ENCODE data around the gene TMOD4. TPM values are rescaled to one million over a fixed set of nuclear protein-coding genes. Genes with fewer than 3 reads are reported as not detected.

The TMOD4 gene
- total and polyA plus RNA-seq, 10 of the 15 experiments (the other 5 are each of a cell fraction or from before 2014, with no cell fraction given) = 0.30 to 1.2 (median 0.50) TPM; not detected in 1

- no peak overlapping the region for H2AFZ ChIP-seq (ENCODE audit: control insufficient read depth, low read depth, low read length)
- H3K9ac ChIP-seq (ENCODE audit: control insufficient read depth, insufficient read depth, low read length) = no peak overlapping the region
- DNase-seq (ENCODE audit: low read depth, low spot score) (no peak), FAIRE-seq (no peak), ATAC-seq (no peak)
- H3K27me3 ChIP-seq (replicated peaks in 1 of 2; ENCODE audit: control insufficient read depth in 2 of 2, insufficient read depth in 2 of 2, low read length in 1 of 2) = no peaks in the 10 kb centered on the region
- H3K79me2 ChIP-seq (ENCODE audit: control insufficient read depth, insufficient read depth, low read length) = peaks cover 38% of the 10 kb centered on the region
- no peak overlapping the region for H3K27ac ChIP-seq (ENCODE audit: control insufficient read depth, insufficient read depth)
- in situ Hi-C loops (cut with MboI) (no loop called here), intact Hi-C loops (cut with micrococcal nuclease; ENCODE audit: unreplicated experiment) (no loop called here)
- no peaks in the 10 kb centered on the region for H3K9me3 ChIP-seq (replicated peaks; ENCODE audit: control insufficient read depth, insufficient read depth, low read length)
- H4K20me1 ChIP-seq (ENCODE audit: control insufficient read depth, insufficient read depth) = no peaks in the 10 kb centered on the region; the same call in 1 of the 2 replicates
- ChIA-PET SMC1A (ENCODE audit: uncharacterized antibody, unreplicated experiment) (interaction anchor here (2.0 kb wide), 1 partner anchor 111 kb away, joined by 6 read pairs; no protein-coding TSS in a partner anchor), CTCF (interaction anchor here (1.7 kb wide), 1 partner anchor 54 kb away, joined by 5 read pairs; the partner anchor contains the start of gene TNFAIP8L2), POLR2A (interaction anchor here (1.0 kb wide), 1 partner anchor 14 kb away, joined by 3 read pairs; no protein-coding TSS in a partner anchor), RAD21 (ENCODE audit: unreplicated experiment) (no interaction called here)
- WGBS (ENCODE audit: insufficient coverage, insufficient replicate concordance, low lambda C conversion rate, missing lambda C conversion rate) = 100% methylated on average over 1 of the region's 1 CpG
- peaks cover 1 to 9% of the 10 kb centered on the region in 2 experiments for H3K36me3 ChIP-seq (ENCODE audit: control insufficient read depth in 2 of 2, insufficient read depth in 2 of 2, low read length in 1 of 2)
- no peaks in the 10 kb centered on the region for H3K4me1 ChIP-seq (ENCODE audit: control insufficient read depth, insufficient read depth, low read length)
- no peak overlapping the region for H3K4me2 ChIP-seq (ENCODE audit: control insufficient read depth, insufficient read depth)
- BruUV-seq (replicated peaks) = no TSS peak
- H3K4me3 ChIP-seq = no peak overlapping the region
- TF ChIP-seq, protein P1, sequence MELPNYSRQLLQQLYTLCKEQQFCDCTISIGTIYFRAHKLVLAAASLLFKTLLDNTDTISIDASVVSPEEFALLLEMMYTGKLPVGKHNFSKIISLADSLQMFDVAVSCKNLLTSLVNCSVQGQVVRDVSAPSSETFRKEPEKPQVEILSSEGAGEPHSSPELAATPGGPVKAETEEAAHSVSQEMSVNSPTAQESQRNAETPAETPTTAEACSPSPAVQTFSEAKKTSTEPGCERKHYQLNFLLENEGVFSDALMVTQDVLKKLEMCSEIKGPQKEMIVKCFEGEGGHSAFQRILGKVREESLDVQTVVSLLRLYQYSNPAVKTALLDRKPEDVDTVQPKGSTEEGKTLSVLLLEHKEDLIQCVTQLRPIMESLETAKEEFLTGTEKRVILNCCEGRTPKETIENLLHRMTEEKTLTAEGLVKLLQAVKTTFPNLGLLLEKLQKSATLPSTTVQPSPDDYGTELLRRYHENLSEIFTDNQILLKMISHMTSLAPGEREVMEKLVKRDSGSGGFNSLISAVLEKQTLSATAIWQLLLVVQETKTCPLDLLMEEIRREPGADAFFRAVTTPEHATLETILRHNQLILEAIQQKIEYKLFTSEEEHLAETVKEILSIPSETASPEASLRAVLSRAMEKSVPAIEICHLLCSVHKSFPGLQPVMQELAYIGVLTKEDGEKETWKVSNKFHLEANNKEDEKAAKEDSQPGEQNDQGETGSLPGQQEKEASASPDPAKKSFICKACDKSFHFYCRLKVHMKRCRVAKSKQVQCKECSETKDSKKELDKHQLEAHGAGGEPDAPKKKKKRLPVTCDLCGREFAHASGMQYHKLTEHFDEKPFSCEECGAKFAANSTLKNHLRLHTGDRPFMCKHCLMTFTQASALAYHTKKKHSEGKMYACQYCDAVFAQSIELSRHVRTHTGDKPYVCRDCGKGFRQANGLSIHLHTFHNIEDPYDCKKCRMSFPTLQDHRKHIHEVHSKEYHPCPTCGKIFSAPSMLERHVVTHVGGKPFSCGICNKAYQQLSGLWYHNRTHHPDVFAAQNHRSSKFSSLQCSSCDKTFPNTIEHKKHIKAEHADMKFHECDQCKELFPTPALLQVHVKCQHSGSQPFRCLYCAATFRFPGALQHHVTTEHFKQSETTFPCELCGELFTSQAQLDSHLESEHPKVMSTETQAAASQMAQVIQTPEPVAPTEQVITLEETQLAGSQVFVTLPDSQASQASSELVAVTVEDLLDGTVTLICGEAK (IDR thresholded peaks at IDR 0.05; ENCODE audit: borderline replicate concordance) = no peak
- TF ChIP-seq, protein P2, sequence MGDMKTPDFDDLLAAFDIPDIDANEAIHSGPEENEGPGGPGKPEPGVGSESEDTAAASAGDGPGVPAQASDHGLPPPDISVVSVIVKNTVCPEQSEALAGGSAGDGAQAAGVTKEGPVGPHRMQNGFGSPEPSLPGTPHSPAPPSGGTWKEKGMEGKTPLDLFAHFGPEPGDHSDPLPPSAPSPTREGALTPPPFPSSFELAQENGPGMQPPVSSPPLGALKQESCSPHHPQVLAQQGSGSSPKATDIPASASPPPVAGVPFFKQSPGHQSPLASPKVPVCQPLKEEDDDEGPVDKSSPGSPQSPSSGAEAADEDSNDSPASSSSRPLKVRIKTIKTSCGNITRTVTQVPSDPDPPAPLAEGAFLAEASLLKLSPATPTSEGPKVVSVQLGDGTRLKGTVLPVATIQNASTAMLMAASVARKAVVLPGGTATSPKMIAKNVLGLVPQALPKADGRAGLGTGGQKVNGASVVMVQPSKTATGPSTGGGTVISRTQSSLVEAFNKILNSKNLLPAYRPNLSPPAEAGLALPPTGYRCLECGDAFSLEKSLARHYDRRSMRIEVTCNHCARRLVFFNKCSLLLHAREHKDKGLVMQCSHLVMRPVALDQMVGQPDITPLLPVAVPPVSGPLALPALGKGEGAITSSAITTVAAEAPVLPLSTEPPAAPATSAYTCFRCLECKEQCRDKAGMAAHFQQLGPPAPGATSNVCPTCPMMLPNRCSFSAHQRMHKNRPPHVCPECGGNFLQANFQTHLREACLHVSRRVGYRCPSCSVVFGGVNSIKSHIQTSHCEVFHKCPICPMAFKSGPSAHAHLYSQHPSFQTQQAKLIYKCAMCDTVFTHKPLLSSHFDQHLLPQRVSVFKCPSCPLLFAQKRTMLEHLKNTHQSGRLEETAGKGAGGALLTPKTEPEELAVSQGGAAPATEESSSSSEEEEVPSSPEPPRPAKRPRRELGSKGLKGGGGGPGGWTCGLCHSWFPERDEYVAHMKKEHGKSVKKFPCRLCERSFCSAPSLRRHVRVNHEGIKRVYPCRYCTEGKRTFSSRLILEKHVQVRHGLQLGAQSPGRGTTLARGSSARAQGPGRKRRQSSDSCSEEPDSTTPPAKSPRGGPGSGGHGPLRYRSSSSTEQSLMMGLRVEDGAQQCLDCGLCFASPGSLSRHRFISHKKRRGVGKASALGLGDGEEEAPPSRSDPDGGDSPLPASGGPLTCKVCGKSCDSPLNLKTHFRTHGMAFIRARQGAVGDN (IDR thresholded peaks at IDR 0.05) = no peak
- no peak for TF ChIP-seq CEBPZ (IDR thresholded peaks at IDR 0.05; ENCODE audit: low read depth, low read length)
- no peak for TF ChIP-seq CHD1 (IDR thresholded peaks at IDR 0.05; ENCODE audit: low read depth, low read length)
- TF ChIP-seq CBFB (IDR thresholded peaks at IDR 0.05; ENCODE audit: low read depth) = no peak
- TF ChIP-seq BMI1 (IDR thresholded peaks at IDR 0.05; ENCODE audit: borderline replicate concordance) = no peak
- TF ChIP-seq JUNB (IDR thresholded peaks at IDR 0.05) = no peak
- no peak for TF ChIP-seq PRDM15 (CRISPR knock-in tag; IDR thresholded peaks at IDR 0.05)
Observed at GRCh38 chr1:151210830-151211229, 35.0 kb upstream of the TMOD4 start.

Data from GM12878 (cell line).